ENCODE results near the gene TMEM161B.
"Not testable (repeated sequence)": the region's sequence is repeated elsewhere in the genome, so short reads cannot be mapped to it uniquely, and the experiment has no call there.

TMEM161B gene

DNA sequence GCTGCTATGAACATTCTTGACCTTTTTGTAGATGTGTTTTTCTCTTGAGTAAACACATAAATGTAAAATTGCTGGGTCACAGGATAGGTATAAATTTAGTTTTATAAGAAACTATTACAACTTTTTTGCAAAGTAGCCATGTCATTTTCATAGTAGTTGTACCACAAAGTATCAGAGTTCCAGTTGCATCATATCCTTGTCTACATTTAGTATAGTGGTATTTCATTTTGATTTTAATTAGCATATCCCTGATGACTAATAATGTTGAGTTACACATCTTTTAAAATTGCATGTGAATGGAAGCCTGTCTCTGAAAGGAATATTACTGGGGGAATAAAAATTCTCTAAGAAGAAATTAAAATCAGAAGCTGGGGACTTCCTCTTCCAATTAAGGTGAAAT lies 85.4 kb downstream of the TMEM161B start:
- no peak for DNase-seq (ENCODE audit: low read depth)

DNA sequence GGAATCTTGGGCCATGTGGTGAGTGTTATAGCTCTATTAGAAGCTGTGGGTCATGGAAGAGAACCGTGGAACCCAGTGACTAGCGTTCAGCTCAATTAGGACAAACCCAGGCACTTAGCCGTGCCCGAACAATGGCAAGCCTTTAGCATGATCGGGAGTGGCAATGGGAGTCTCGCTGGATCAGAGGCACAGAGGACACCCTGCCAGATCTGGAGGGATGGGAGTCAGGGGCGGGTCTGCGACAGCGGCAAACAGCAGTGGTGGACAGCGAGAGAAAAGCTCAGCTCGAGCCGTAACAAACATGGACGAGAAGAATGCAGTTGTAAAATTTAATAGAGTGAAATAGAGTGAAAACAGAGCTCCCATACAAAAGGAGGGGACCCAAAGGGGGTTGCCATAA lies 91.2 kb downstream of the TMEM161B start:
- DNase-seq (ENCODE audit: low read depth), result not testable (repeated sequence)

DNA sequence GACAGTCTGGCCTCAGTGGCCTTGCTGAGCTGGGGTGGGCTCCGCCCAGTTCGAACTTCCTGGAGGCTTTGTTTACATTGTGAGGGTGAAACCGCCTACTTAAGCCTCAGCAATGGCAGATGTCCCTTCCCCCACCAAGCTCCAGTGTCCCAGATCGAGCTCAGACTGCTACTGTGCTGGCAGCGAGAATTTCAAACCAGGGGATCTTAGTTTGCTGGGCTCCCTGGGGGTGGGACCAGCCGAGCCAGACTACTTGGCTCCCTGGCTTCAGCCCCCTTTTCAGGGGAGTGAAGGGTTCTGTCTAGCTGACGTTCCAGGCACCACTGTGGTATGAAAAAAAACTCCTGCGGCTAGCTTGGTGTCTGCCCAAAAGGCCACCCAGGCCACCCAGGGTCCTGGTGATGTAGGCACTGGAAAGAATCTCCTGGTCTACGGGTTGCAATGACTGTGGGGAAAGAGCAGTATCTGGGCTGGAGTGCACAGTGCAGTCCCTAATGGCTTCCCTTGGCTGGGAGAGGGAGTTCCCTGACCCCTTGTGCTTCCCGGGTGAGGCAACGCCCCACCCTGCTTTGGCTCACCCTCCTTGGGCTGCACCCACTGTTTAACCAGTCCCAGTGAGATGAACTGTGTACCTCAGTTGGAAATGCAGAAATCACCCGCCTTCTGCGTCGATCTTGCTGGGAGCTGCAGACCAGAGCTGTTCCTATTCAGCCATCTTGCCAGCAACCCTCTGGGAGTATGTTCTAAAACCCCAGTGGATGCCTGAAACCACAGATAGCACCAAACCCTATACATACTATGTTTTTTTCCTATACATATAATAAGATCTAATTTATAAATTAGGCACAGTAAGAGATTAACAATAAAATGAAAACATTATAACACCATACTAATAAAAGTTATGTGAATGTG lies 95.5 kb downstream of the TMEM161B start:
- no peak for DNase-seq (ENCODE audit: low read depth)

DNA sequence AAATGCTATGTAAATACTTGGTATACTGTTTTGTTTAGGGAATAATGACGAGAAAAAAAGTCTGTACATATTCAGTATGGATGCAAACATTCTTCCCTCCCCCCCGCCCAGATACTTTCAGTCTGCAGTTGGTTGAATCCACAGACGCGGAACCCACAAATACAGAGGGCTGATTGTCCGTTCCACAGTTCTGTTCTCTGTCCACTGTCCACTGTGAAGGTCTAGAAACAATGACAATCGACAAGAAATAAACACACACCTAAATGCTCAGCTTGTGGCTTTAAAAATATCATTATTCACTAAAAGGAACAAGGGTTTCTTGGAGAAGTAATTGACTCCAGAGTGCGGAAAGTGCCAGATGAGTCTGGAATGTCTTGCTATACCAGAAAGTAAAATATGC lies 109.1 kb downstream of the TMEM161B start:
- DNase-seq (ENCODE audit: low read depth), result no peak

DNA sequence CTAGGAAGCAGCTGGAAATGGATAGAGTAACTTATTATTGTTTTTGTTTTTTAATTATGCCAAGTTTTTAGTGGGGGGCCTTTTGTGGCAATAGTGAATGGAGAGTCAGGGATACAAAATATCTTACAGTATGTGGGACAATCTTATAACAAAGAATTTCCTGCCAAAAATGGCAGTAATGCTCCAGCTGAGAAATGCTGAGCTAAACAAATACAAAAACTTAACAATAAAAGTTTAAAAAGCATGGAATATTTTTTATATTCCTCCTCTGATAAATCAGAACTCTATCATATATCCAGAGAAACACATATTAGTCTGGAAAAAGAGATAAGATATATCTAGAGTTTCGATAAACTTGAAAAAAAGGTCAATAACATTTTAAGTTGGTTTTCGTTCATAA lies 110.6 kb downstream of the TMEM161B start:
- DNase-seq (ENCODE audit: low read depth), result no peak

DNA sequence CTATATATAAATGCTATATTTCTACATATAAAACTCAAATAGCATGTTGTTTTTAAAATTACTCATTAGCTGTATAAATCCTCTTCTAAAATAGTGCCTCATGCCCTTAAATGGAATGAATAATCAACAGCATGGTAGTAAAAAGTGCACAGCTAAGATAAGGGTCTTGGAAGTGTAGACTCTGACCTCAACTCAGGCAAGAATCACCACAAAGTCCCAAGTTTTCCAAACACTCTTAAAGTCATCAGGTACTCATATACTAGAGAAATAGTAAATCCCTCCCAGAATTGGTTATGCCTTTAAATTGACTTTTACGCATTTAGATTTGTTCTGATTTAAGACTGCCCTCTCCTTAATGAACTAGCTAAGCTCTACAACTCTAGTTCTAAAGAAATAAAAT lies 113.8 kb downstream of the TMEM161B start:
- DNase-seq (ENCODE audit: low read depth), result no peak

DNA sequence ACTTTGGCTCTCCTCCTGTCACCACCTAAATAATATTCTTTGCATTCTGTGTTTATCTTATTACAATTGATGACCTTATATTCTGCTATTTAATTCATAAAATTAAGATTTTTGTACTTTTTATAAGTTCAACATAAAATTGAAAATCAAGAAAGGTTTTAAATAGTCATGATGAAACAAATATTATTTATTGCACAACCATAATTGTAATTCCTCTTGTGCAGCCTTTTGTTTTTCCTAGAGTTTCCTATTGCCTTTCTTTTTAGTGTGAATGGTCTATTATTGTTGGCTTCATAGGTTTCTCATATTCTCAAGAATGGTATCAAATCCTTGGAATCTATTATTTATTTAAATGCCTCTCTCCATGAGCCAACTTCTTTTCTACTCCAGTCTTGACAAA lies 117.9 kb downstream of the TMEM161B start:
- DNase-seq (ENCODE audit: low read depth), result no peak

DNA sequence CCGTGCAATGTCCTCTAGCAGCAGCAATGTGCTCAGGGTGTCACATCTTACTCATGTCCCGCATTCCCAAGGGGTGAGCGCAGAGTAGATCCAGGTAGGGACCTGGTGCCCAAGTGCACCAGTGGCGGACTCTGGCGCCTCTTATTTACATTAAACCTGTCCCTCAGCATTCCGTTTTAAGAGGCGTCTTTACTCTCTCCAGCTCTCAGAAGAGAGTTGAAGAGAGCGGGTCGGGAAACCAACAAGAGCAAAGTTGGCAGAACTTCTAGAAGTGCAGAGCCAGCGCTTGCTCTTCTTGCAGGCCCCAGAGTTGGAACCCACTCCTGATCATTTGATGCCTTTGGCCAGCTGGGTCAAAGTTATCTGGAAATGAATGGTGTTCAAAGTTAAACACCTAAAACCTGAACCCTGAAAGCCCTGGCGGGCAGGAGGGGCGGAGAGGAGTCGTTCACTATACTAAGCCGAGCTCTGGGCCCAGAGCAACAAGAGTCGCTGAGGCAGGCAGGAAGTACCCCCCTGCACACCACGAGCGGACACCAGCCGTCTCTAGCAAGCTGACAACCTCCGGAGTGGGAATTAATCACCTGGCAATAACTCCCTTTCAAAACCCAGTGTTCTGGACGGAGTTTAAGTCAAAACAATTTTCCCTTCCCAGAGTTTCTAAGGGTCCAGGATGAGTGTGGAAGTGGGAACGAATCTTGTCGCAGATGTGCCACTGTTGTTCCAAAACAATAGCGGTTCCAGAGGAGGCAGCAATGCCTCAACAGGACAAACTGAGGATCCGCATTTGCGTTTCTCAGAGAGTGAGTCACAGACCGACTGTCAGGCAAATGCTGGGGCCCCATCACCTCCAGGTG lies 122.8 kb downstream of the TMEM161B start:
- no peak for DNase-seq (ENCODE audit: low read depth)

DNA sequence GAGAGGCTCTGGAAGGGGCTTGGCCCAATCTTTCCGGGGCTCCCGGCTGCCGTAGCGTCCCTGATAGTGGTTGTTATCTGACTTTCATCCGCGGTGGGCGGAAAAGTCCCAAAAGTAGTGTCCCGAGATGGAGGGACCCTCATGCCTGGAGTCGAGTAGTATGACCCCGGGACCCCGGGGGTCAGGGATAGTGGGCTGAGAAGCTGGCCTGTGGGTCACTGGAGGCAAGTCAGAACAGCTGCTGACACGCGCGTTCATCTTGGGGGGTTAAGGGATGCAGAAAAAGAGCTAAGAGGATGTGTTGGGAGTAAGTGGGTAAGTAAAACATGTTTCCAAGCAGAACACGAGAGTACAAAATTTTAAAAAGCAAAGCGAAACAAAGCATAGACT lies 123.4 kb downstream of the TMEM161B start:
- DNase-seq (ENCODE audit: low read depth), result no peak
